ENCODE measurements around the gene RNF157.

DNA sequence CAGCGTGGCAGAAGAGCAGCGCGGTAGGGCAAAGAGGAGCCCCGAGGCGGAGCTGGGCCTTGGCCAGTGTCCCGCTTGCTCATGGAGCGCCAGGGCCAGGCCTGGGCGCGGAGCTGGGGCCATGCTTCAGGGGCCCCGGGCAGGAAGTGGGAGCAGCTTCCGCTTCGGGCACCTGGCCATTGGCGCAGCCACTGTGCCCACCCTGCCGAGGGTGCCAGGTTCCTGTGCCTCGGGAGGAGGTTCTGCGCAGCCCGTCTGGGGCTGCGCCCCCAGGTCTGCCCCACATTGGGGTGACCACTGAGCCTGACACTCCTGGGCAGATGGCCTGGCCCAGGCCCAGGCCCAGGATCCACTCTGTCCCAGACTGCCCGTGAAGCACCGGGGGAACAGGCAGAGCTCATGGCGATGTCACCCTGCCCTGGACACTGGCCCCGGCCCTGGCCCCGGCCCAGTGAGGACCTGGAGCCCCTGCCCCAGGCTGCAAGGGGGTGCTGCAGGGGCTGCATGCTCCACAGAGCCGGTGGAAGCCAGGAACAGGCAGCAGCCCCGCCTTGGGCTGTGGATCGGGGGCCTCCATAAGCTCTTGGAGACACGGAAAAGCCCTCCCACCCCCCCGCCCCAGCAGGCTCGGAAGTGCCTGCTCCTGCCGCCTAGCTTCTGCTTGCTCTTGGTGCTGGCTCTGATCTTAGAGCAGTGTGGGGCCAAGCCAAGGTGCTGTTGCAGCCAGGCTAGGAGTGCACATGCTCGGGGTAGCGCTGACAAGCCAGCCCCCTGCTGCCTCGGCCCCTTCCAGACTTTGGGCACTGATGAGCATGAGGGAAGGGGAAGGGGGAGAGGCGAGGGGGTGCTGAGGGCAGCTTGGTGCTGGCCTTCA lies 63.4 kb downstream of the RNF157 start:
- TF ChIP-seq, protein P1, sequence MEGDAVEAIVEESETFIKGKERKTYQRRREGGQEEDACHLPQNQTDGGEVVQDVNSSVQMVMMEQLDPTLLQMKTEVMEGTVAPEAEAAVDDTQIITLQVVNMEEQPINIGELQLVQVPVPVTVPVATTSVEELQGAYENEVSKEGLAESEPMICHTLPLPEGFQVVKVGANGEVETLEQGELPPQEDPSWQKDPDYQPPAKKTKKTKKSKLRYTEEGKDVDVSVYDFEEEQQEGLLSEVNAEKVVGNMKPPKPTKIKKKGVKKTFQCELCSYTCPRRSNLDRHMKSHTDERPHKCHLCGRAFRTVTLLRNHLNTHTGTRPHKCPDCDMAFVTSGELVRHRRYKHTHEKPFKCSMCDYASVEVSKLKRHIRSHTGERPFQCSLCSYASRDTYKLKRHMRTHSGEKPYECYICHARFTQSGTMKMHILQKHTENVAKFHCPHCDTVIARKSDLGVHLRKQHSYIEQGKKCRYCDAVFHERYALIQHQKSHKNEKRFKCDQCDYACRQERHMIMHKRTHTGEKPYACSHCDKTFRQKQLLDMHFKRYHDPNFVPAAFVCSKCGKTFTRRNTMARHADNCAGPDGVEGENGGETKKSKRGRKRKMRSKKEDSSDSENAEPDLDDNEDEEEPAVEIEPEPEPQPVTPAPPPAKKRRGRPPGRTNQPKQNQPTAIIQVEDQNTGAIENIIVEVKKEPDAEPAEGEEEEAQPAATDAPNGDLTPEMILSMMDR (IDR thresholded peaks at IDR 0.05; ENCODE audit: low read depth, low read length, poor library complexity, severe bottlenecking), result no peak
- TF ChIP-seq EZH2phosphoT487 (IDR thresholded peaks at IDR 0.05; ENCODE audit: borderline replicate concordance, low read length), result no peak

All from DOHH2 (cell line).